Kidney epithelial cell (primary cell): ENCODE results near the gene MED10. TPM values are rescaled to one million over a fixed set of nuclear protein-coding genes. Genes with fewer than 3 reads are reported as not detected.

Source experiments
- DNase-seq: peaks from one replicate; pipeline ENCODE4 v3.0.0-alpha.2; 2010; ENCODE audit warnings: low read depth
- H3K27me3 ChIP-seq: 2 replicates; pipeline ENCODE4 v1.6.0; 2011; ENCODE audit warnings: low read length; ENCODE audit not compliant: control insufficient read depth, insufficient read depth
- H3K36me3 ChIP-seq: 2 replicates; pipeline ENCODE4 v1.5.1; 2011; ENCODE audit warnings: low read length; ENCODE audit not compliant: control insufficient read depth, insufficient read depth
- H3K4me3 ChIP-seq: 2 replicates; pipeline ENCODE4 v1.5.1; 2011; ENCODE audit warnings: low read depth, mild to moderate bottlenecking, control low read depth, low read length
- CTCF ChIP-seq: IDR thresholded peaks from 2 replicates; pipeline ENCODE4 v1.5.1; 2011; ENCODE audit warnings: mild to moderate bottlenecking, moderate library complexity, low read length, control low read depth, inconsistent platforms; ENCODE audit not compliant: insufficient read depth, poor library complexity, severe bottlenecking
- total RNA-seq: library from RNA; depleted of rRNA; stranded (reverse); fragments of >200 nt; gene quantifications from 2 replicates; pipeline ENCODE4 v1.2.3, GENCODE V29; 2015

MED10 gene
- total RNA-seq, 1 donor from 2014 or later = 45.7 TPM

- Histone ChIP-seq H3K27me3 (no peaks in the 10 kb centered on the region), H3K4me3 (no peak overlapping the region), H3K36me3 (no peaks in the 10 kb centered on the region)
- TF ChIP-seq CTCF = no peak
- no peak for DNase-seq
These were observed 11.1 kb upstream of the MED10 start for GRCh38 chr5:6389397-6389796.

GRCh38 chr5:6387970-6388369 lies 9.6 kb upstream of the MED10 start:
- H3K4me3 ChIP-seq = no peak overlapping the region
- TF ChIP-seq CTCF = no peak
- H3K36me3 ChIP-seq = no peaks in the 10 kb centered on the region
- no peak for DNase-seq
- no peaks in the 10 kb centered on the region for H3K27me3 ChIP-seq

GRCh38 chr5:6386271-6386670 lies 7.9 kb upstream of the MED10 start:
- Histone ChIP-seq H3K36me3 (no peaks in the 10 kb centered on the region), H3K4me3 (no peak overlapping the region), H3K27me3 (no peaks in the 10 kb centered on the region)
- TF ChIP-seq CTCF = no peak
- no peak for DNase-seq

- Histone ChIP-seq H3K4me3 (no peak overlapping the region), H3K27me3 (no peaks in the 10 kb centered on the region), H3K36me3 (no peaks in the 10 kb centered on the region)
- TF ChIP-seq CTCF = no peak
- DNase-seq = no peak
These were observed 6.5 kb upstream of the MED10 start for GRCh38 chr5:6384856-6385255.

- no peaks in the 10 kb centered on the region for H3K36me3 ChIP-seq
- H3K4me3 ChIP-seq = no peak overlapping the region
- DNase-seq = no peak
- H3K27me3 ChIP-seq = no peaks in the 10 kb centered on the region
- TF ChIP-seq CTCF = no peak
These were observed 5.0 kb upstream of the MED10 start for GRCh38 chr5:6383376-6383775.

GRCh38 chr5:6379246-6379645 lies 899 bp upstream of the MED10 start:
- Histone ChIP-seq H3K4me3 (no peak overlapping the region), H3K27me3 (no peaks in the 10 kb centered on the region)
- TF ChIP-seq CTCF = no peak

More at GRCh38 chr5:6379246-6379645, 899 bp upstream of the MED10 start:
- no peaks in the 10 kb centered on the region for H3K36me3 ChIP-seq
- no peak for DNase-seq
